B cell (primary cell): ENCODE measurements around the gene ITPKC.

Experiments
- CTCF ChIP-seq: fragments of 200-600 bp; IDR thresholded peaks from one replicate; pipeline ENCODE4 v1.8.0; 2022; ENCODE audit warnings: antibody characterized with exemption, mild to moderate bottlenecking
- EZH2 ChIP-seq: IDR thresholded peaks from 2 replicates; pipeline ENCODE4 v1.6.1; 2012; ENCODE audit warnings: borderline replicate concordance, low read depth, mild to moderate bottlenecking, moderate library complexity, low read length; ENCODE audit not compliant: insufficient read depth, poor library complexity, severe bottlenecking

GRCh38 chr19:40697007-40697406, 19.9 kb upstream of the ITPKC start:
- TF ChIP-seq CTCF (no peak), EZH2 (no peak)
